Measurements from ENCODE around the gene DIS3L2.

- TF ChIP-seq CTCF (IDR thresholded peaks at IDR 0.05): no peak
- no peak for TF ChIP-seq POLR2A (IDR thresholded peaks at IDR 0.05)
These were observed 308.4 kb downstream of the DIS3L2 start for GRCh38 chr2:232269867-232270266.
